NCI-H345 (cell line): ENCODE measurements around the gene CHKA.

Experiments used
- DNase-seq: peaks from one replicate; lab custom pipeline; 2025; lab: John Stamatoyannopoulos, UW

The CHKA gene

DNA sequence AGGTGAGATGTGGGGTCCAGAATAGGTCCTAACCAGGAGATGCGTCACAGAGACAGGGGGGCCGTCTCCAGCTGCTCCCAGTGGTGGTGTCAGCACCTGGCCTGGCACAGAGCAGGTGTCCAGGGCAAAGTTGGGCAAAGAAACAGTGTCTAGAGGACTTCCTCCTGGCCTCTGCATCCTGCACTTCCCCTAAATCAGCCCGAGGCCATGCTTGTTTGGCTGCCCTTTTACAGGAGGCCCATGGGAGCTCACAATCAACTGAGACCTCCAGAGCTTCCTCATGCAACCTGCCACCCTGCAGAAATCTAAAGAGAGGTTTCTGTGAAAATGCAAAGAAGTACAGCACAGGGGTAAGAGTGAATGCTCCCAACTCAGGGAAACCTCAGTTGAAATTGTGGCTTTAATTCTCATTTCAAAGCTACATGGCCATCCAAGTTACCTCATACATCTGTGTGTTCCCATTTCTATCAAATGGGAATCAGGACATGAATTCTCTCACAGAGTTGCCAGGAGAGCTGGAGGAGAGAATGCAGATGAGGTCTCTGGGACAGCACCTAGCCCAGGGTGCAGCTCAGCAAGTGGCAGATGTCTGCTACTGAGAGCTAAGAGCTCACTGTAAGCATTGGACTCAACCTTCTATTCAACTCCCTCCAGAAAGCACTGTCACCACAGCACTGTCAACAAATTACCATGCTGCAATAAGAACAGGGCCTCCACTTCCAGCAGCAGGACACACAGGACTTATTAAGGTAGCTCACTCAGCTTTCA is 49.7 kb downstream of the CHKA start:
- DNase-seq: no peak

DNA sequence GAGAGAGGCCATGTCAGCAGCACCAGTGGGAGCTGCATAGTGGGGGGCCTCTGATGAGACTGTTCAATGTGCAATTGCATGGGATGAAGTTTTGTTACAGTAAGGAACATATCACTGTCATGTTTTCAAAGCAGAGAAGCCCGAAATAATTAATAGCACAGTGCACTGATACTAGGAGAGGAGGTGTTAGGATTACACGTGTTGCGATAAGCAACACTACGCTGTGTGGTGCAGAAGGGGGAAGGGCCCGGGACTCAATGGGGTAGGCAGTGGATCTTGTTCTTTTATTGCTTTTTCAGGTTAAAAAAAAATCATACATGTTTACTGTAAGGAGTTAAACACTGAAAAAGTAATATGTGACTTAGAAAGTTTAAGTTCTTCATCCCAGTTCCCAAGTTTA is 53.2 kb downstream of the CHKA start:
- DNase-seq: no peak

- DNase-seq: no peak
Observed at GRCh38 chr11:68066742-68067141, 54.4 kb downstream of the CHKA start.

GRCh38 chr11:68065841-68066240 is 55.3 kb downstream of the CHKA start:
- no peak for DNase-seq

DNA sequence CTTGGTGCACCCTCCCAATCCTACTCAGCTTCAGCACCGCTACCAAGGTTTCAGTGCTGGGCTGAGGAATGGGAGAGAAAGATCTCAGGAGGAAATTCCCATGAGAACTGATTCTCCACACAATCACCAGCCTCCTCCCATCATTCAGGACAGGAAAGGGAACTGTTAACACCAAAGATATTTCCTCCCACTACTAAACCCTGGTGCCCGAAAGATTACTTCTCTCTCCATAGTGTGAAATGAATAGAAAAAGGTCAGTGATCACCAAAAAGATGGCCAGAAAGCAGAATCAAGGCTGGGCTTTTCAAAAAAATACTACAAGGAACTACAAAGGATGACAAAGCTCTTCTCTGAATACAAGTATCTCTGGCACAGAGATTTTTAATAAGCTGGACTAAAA is 56.3 kb downstream of the CHKA start:
- DNase-seq: no peak

- DNase-seq: no peak
Observed at GRCh38 chr11:68061508-68061907, 59.7 kb downstream of the CHKA start.

DNA sequence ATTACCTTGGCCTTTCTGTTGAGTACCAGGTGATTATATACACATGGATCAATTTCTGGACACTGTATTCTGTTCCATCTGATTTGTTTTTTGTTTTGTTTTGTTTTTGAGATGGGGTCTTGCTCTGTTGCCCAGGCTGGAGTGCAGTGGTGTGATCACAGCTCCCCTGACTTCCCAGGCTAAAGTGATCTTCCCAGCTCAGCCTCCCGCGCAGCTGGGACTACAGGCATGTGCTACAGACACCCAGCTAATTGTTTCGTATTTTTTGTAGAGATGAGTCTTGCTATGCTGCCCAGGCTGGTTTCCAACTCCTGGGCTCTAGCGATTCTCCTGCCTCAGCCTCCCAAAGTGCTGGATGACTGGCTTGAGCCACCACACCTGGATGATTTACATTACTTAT is 63.4 kb downstream of the CHKA start:
- DNase-seq: no peak

DNA sequence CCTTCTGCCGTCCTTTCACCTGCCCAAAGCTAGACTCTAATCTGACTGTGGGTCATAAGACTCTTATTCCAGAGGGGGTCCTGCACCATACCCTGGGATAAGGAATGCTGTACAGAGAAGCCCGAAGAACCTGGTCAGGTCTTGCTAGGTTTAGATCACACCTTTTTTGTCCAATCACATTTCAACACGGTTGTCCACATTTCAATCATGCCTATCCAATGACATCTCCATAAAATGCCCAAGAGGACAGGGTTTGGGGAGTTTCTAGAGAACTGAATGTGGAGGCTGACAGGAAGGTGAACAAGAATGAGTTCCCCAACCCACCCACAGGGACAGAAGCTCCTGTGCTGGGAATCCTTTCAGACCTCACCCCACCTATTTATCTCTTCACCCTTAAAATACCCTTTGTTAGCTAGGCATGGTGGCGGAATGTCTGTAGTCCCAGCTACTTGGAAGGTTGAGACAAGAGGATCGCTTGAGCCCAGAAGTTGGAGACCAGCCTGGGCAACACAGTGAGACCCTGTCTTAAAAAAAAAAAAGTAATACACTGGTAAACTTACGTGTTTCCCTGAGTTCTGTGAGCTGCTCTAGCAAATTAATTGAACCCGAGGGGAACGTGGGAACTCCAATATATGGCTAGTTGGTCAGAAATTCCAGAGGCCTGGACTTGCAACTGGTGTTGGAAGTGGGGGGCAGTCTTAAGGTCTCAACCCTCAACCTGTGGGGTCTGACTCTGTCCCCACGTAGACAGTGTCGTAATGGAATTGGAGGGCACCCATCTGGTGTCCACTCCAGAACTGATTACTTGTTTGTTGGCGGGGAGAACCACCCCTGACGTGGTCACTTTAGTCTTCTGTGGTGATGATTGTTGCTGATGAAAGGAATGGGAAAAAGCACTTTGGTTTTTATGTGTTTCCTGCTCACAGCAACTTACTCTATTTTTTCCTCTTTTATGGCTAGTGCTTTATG is 64.6 kb downstream of the CHKA start:
- no peak for DNase-seq

- no peak for DNase-seq
Observed at GRCh38 chr11:68053981-68054812, 67.0 kb downstream of the CHKA start.

GRCh38 chr11:68053117-68053516 is 68.1 kb downstream of the CHKA start:
- DNase-seq: no peak

- DNase-seq: no peak
Observed at GRCh38 chr11:68052137-68052873, 68.9 kb downstream of the CHKA start.

- DNase-seq: no peak
Observed at GRCh38 chr11:68051191-68052136, 69.7 kb downstream of the CHKA start.

DNA sequence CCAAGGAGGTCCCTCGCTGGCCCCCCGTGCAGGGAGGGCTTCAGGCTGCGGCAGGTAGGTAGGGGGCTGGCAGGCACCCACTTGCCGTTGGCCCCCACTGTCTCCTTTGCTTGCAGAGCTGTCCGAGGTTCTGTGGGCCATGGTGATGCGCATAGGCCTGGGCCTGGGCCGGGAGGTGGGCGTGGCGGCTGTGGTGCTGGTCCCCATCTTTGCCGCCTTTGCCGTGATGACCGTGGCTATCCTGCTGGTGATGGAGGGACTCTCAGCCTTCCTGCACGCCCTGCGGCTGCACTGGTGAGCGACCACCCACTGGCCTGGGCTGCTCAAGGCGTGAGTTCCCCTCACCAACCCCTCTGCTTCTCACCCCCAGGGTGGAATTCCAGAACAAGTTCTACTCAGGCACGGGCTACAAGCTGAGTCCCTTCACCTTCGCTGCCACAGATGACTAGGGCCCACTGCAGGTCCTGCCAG is 70.8 kb downstream of the CHKA start:
- DNase-seq: no peak

DNA sequence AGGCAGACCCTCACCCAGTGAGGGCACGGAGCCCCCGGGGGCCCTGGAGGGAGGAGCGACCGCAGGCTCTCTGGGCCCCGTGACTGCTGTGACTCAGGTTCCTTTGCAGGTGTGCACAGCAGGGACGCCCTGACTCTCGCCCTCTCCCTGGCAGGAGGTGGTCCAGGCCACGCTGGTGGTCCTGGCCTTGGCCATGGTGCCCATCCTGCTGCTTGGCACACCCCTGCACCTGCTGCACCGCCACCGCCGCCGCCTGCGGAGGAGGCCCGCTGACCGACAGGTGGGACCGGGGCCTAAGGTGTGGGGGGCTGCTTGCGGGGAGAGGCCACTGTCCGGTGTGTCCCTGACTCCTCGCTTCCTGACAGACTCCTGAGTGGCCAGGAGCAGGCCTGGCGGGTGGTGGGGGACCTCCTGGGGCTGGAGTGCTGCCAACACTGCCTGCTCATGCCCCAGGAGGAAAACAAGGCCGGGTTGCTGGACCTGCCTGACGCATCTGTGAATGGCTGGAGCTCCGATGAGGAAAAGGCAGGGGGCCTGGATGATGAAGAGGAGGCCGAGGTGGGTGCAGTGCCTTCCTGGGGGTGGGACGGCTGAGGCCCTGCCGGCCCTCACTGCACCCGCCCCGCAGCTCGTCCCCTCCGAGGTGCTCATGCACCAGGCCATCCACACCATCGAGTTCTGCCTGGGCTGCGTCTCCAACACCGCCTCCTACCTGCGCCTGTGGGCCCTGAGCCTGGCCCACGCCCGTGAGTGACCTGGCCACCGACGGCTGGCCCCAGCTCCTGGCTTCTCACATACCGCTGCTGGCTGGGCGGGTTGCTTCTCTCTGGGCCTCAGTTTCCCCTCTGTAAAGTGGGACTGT is 71.4 kb downstream of the CHKA start:
- DNase-seq: no peak

- DNase-seq: no peak
Observed at GRCh38 chr11:68048681-68049508, 72.3 kb downstream of the CHKA start.

DNA sequence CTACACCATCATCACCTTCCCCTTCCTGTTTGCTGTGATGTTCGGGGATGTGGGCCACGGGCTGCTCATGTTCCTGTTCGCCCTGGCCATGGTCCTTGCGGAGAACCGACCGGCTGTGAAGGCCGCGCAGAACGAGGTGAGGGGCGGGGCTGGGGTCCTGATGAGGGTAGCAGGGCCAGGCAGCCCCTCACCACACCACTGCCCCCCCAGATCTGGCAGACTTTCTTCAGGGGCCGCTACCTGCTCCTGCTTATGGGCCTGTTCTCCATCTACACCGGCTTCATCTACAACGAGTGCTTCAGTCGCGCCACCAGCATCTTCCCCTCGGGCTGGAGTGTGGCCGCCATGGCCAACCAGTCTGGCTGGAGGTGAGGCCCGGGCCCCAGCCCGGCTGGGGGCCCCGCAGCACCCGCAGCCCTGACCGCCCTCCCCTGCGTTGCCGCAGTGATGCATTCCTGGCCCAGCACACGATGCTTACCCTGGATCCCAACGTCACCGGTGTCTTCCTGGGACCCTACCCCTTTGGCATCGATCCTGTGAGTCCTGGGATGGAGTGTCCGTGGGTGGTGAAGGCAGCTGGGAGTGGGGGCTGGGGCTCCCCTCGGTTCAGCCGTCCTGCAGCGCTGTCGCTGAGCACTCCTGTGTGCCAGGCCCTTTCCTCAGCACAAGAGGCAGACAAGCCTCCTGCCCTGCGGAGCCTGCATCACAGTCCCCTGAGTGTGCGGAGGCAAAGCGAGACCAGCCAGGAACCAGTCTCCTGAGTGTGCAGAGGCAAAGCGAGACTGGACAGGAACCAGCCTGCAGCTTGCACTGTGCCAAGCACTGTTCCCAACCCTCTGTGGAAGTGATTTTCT is 73.5 kb downstream of the CHKA start:
- DNase-seq: no peak

- DNase-seq: no peak
Observed at GRCh38 chr11:68044898-68045351, 76.3 kb downstream of the CHKA start.
